Heart left ventricle (tissue), 13 donors: ENCODE data around the gene SCAMP1.

ENCODE experiments used
- CTCF ChIP-seq, 12 donors: fragments of 200-600 bp; sonication (generic) in 4 of 12; IDR thresholded peaks; one replicate each; pipeline versions ENCODE4 v1.5.0 to v1.8.0; 2018 to 2022; ENCODE audit warnings: antibody characterized with exemption in 12 of 12, mild to moderate bottlenecking in 5 of 12
- POLR2A ChIP-seq, 2 donors: fragments of 450-650 bp; IDR thresholded peaks; one replicate each; pipeline ENCODE4 v1.6.1; 2017; ENCODE audit warnings: antibody characterized with exemption in 2 of 2, mild to moderate bottlenecking in 2 of 2, moderate library complexity in 2 of 2
- donor health status: ischemic (EF 13 %, LVEDD 7.1; RV severe dilation, severe dysfunction).
- donor health status: DM: no; HTN: yes; CAD: no.
- donor health status: DM: no; HTN: no; CAD: no.
- donor health status: ischemic (EF 25% LVEDD 6.9; RV normal size, moderate dysfunction).
- donor health status: ischemic (EF 25% LVEDD 5.7; RV mildly dilated, moderate dysfunction).
- donor health status: ischemic (EF 35%, LVEDD 5.7; RV mildly dilated, moderate dysfunction).
- donor health status: nonischemic (EF 11% LVEDD 7.7; RV severe dilation, severe dysfunction).
- donor health status: DM: yes; HTN: yes; CAD: no.
- donor health status: PGD.
- donor health status: ischemic (EF 29% LVEDD 5.4; RV normal size, mild dysfunction).
- donor health status: nonischemic (EF 23%, LVEDD 6.1; RV moderate dilation, normal function).

GRCh38 chr5:78527925-78528324 is 167.5 kb downstream of the SCAMP1 start:
- TF ChIP-seq CTCF (IDR thresholded peaks at IDR 0.05), result no peak
- no peak for TF ChIP-seq POLR2A (IDR thresholded peaks at IDR 0.05)
